Stomach (tissue), 9 donors: ENCODE data around the gene ADARB2. TPM values are rescaled to one million over a fixed set of nuclear protein-coding genes. Genes with fewer than 3 reads are reported as not detected.

Source experiments
- DNase-seq, 2 donors: peaks; one replicate each; pipeline versions ENCODE4 v3.0.0 to v3.0.0-alpha.2; 2013 to 2019
- H3K27ac ChIP-seq, 5 donors: fragments of 200-600 bp in 4 of 5; sonication (generic) in 4 of 5; one replicate each; pipeline ENCODE4 v1.5.1; 2013 to 2019; ENCODE audit warnings: mild to moderate bottlenecking in 1 of 5, moderate library complexity in 1 of 5
- H3K27me3 ChIP-seq, 3 donors: fragments of 200-600 bp; sonication (generic); one replicate each; pipeline ENCODE4 v1.5.1; 2017 to 2019; ENCODE audit warnings: mixed run types in 1 of 3
- H3K36me3 ChIP-seq, 4 donors: fragments of 200-600 bp; sonication (generic); 1 replicate in 3 of 4; 2 replicates in 1 of 4; pipeline ENCODE4 v1.5.1; 2016 to 2019
- H3K4me1 ChIP-seq, 4 donors: fragments of 200-600 bp; sonication (generic); one replicate each; pipeline ENCODE4 v1.5.1; 2016 to 2019
- H3K4me3 ChIP-seq, 4 donors: fragments of 200-600 bp; sonication (generic) in 3 of 4; one replicate each; pipeline ENCODE4 v1.5.1; 2016 to 2019; ENCODE audit warnings: mild to moderate bottlenecking in 1 of 4
- H3K9me3 ChIP-seq, 4 donors: fragments of 200-600 bp; sonication (generic); one replicate each; pipeline ENCODE4 v1.5.1; 2016 to 2019
- CTCF ChIP-seq, 7 experiments: fragments of 450-650 bp in 4 of 7; fragments of 200-600 bp in 3 of 7; sonication (generic) in 3 of 7; IDR thresholded peaks; one replicate each; pipeline ENCODE4 v1.5.1; 2016 to 2019; ENCODE audit warnings: antibody characterized with exemption in 7 of 7, control low read depth in 2 of 7, mild to moderate bottlenecking in 1 of 7
- EP300 ChIP-seq: sonication (generic); formaldehyde crosslinking; IDR thresholded peaks from one replicate; pipeline ENCODE4 v1.6.1; 2017; ENCODE audit warnings: antibody characterized with exemption
- POLR2A ChIP-seq, 4 donors: fragments of 450-650 bp; IDR thresholded peaks; one replicate each; pipeline ENCODE4 v1.6.1; 2016; ENCODE audit warnings: antibody characterized with exemption in 4 of 4, control low read depth in 2 of 4, mild to moderate bottlenecking in 1 of 4, moderate library complexity in 1 of 4
- POLR2AphosphoS5 ChIP-seq, 3 donors: sonication (generic); formaldehyde crosslinking; IDR thresholded peaks; one replicate each; pipeline ENCODE4 v1.6.1; 2016; ENCODE audit warnings: antibody characterized with exemption in 3 of 3
- WGBS, 5 donors: extraction: QIAGEN DNeasy Blood & Tissue Kit in 3 of 5; methylation state at CpG; one replicate each; pipeline versions ENCODE4 v1.1.5 to v1.1.7; 2013 to 2018; 5-methylcytosine and 5-hydroxymethylcytosine counted together
- intact Hi-C: fragments of 100-400 bp; cut with DNase I; formaldehyde crosslinking; loops from one replicate; pipeline ENCODE4 v1.15.1; 2023; ENCODE audit warnings: low total_unique reads
- polyA plus RNA-seq, 3 donors: library from polyadenylated mRNA; stranded (reverse); fragments of 200-250 nt; gene quantifications; one replicate each; pipeline ENCODE4 v1.2.3, GENCODE V29; 2013
- total RNA-seq, 5 donors: library from RNA; depleted of rRNA; stranded (reverse); fragments of >200 nt; gene quantifications; one replicate each; pipeline versions ENCODE4 v1.1.0 to v1.2.3, GENCODE V29; 2014 to 2016
- donor health status: healthy with polysubstance abuse.
- donor health status: Bipolar disorder and iron deficiency.
- donor health status: healthy.

ADARB2 gene
- total and polyA plus RNA-seq, 8 donors, result 0.55 to 4.1 (median 1.4) TPM; not detected in 1

- intact Hi-C loops, result no loop called here
- Histone ChIP-seq H3K36me3 (no peaks in the 10 kb centered on the region), H3K4me3 (no peak overlapping the region), H3K27me3 (peaks cover 0 to 8% (median 0%) of the 10 kb centered on the region in 3 donors), H3K27ac (no peak overlapping the region), H3K4me1 (no peaks in the 10 kb centered on the region), H3K9me3 (no peaks in the 10 kb centered on the region)
- DNase-seq, result no peak
- TF ChIP-seq CTCF (IDR thresholded peaks at IDR 0.05), result no peak
- no peak for TF ChIP-seq EP300
- TF ChIP-seq POLR2A (IDR thresholded peaks at IDR 0.05), result no peak
- TF ChIP-seq POLR2AphosphoS5 (IDR thresholded peaks at IDR 0.05), result no peak
- 74 to 85% (median 75%) methylated on average over 5 to 7 of the region's 7 CpGs for WGBS, 5 donors
These were observed 170.2 kb downstream of the ADARB2 start for GRCh38 chr10:1567152-1567551.

- H3K4me3 ChIP-seq, result no peak overlapping the region
- intact Hi-C loops, result no loop called here
- TF ChIP-seq CTCF (IDR thresholded peaks at IDR 0.05) (no peak), POLR2AphosphoS5 (IDR thresholded peaks at IDR 0.05) (no peak), EP300 (no peak), POLR2A (IDR thresholded peaks at IDR 0.05) (no peak)
- H3K9me3 ChIP-seq, result no peaks in the 10 kb centered on the region
- H3K27me3 ChIP-seq, result peaks cover 0 to 19% (median 4%) of the 10 kb centered on the region in 3 donors
- 88 to 95% (median 92%) methylated on average over 11 of the region's 11 CpGs for WGBS, 5 donors
- DNase-seq, result no peak
- no peak overlapping the region for H3K27ac ChIP-seq
- peaks cover 0 to 4% (median 0%) of the 10 kb centered on the region in 4 donors for H3K4me1 ChIP-seq
- no peaks in the 10 kb centered on the region for H3K36me3 ChIP-seq
These were observed 172.5 kb downstream of the ADARB2 start for GRCh38 chr10:1564791-1565190.

GRCh38 chr10:1563028-1563427, 174.3 kb downstream of the ADARB2 start:
- H3K36me3 ChIP-seq, result no peaks in the 10 kb centered on the region
- H3K4me1 ChIP-seq, result peaks cover 0 to 5% (median 0%) of the 10 kb centered on the region in 4 donors
- WGBS, 5 donors, result 84 to 97% (median 84%) methylated on average over 12 to 13 of the region's 13 CpGs
- H3K27me3 ChIP-seq, result peaks cover 0 to 34% (median 13%) of the 10 kb centered on the region in 3 donors
- H3K4me3 ChIP-seq, result no peak overlapping the region
- TF ChIP-seq POLR2A (IDR thresholded peaks at IDR 0.05) (no peak), CTCF (IDR thresholded peaks at IDR 0.05) (no peak), EP300 (no peak), POLR2AphosphoS5 (IDR thresholded peaks at IDR 0.05) (no peak)
- no peak overlapping the region for H3K27ac ChIP-seq
- intact Hi-C loops, result no loop called here
- H3K9me3 ChIP-seq, result no peaks in the 10 kb centered on the region
- DNase-seq, result no peak

GRCh38 chr10:1561731-1562337, 175.5 kb downstream of the ADARB2 start:
- WGBS, 5 donors, result 71 to 88% (median 80%) methylated on average over 19 of the region's 19 CpGs

More at GRCh38 chr10:1561731-1562337, 175.5 kb downstream of the ADARB2 start:
- H3K4me1 ChIP-seq, result peaks cover 0 to 5% (median 0%) of the 10 kb centered on the region in 4 donors
- H3K36me3 ChIP-seq, result no peaks in the 10 kb centered on the region
- no peak overlapping the region for H3K4me3 ChIP-seq
- peaks cover 0 to 40% (median 18%) of the 10 kb centered on the region in 3 donors for H3K27me3 ChIP-seq
- no peak for DNase-seq
- TF ChIP-seq POLR2A (IDR thresholded peaks at IDR 0.05), result no peak
- no peak for TF ChIP-seq POLR2AphosphoS5 (IDR thresholded peaks at IDR 0.05)
- TF ChIP-seq EP300, result no peak
- no peak for TF ChIP-seq CTCF (IDR thresholded peaks at IDR 0.05)
- intact Hi-C loops, result no loop called here
- no peaks in the 10 kb centered on the region for H3K9me3 ChIP-seq
- no peak overlapping the region for H3K27ac ChIP-seq
